Activated naive CD4-positive, alpha-beta T cell treated with Interleukin-2 at 50 U/mL for 16 hours (primary cell): ENCODE measurements around the gene LHPP.

Experiments
- DNase-seq: peaks from one replicate; pipeline ENCODE4 v3.0.0-alpha.2; 2020

LHPP gene

DNA sequence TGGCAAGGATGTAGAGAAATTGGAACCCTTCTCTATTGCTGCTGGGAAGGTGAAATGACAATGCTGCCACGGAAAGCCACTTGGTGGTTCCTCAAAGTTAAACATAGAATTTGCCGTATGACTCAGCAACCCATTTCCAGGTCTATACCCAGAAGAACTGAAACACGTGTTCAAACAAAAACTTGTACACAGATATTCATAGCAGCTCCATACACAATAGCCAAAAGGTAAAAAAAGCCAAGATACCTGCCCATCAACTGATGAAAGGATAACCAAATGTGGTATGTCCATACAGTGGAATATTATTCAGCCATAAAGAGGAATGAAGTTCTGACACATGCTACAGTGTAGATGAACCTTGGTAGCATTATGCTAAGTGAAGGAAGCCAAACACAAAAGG lies 39.1 kb downstream of the LHPP start:
- DNase-seq, result no peak

DNA sequence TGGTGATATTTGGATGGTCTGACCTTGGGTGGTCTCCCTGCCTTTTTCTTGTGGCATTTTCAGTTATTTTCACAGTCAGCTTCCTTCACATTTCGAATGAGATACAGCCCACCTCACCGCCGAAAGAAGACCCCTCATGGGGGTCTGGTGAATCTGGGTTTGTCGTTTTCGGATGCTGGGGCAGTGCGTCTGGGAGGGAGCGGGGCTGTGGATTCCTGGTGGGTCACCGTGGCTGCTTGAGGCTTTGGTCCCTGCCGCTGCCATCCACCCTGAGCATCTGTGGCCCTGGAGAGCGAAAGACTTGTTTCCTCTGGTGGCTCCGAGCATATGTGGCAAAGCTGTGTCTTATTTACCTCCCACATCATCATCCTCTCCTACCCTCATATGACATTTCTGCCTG lies 43.1 kb downstream of the LHPP start:
- no peak for DNase-seq

- no peak for DNase-seq
These were observed 43.7 kb downstream of the LHPP start for GRCh38 chr10:124505279-124505678.

DNA sequence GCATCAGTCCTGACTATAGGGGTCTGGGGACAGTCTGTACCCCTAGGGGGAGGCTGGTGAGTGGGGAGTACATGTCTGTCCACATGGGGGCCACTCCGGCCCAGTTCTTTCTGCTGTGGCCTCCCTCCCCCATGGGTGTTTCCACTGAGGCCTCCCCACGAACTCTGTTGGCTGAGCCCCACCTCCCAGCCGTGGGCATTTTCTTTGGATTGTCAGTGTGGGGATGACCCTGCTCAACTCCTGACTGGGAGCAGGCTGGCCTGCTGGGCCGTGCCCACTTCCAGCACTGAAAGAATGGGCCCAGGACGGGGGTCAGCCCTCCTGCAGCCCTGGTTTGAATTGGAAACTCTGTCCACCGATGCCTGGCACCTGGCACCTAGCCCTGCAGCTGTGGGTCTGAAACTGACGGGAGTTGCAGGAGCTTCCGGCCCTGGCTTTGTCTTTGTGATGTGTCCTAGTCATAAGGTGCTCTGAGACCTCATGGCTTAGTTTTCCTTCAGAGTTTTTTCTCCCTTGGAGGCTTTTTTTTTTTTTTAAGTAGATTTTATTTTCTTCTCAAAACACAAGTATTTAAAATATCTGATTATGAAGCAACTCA lies 46.5 kb downstream of the LHPP start:
- DNase-seq, result no peak

DNA sequence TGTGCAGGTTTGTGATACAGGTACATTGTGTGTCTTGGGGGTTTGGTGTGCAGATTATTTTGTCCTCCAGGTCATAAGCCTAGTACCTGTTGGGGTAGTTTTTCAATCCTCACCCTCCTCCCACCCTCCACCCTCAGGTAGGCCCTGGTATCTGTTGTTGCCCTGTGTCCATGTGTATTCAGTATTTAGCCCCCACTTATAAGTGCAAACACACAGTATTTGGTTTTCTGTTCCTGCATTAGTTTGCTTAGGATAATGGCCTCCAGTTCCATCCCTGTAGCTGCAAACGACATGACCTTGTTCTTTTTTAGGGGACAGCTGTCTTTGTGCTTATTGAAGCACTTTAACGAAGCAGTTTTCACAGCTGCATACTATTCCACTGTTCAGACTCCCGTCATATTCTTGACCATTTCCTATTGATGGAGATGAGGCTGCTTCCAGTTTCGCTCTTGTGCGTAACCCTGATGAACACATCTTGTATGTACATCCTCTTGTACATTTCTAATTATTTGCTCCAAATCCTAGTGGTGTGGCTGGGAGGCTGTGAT lies 47.4 kb downstream of the LHPP start:
- DNase-seq, result no peak

- DNase-seq, result no peak
These were observed 48.4 kb downstream of the LHPP start for GRCh38 chr10:124509880-124510632.

GRCh38 chr10:124510759-124511158 lies 49.1 kb downstream of the LHPP start:
- DNase-seq, result no peak

DNA sequence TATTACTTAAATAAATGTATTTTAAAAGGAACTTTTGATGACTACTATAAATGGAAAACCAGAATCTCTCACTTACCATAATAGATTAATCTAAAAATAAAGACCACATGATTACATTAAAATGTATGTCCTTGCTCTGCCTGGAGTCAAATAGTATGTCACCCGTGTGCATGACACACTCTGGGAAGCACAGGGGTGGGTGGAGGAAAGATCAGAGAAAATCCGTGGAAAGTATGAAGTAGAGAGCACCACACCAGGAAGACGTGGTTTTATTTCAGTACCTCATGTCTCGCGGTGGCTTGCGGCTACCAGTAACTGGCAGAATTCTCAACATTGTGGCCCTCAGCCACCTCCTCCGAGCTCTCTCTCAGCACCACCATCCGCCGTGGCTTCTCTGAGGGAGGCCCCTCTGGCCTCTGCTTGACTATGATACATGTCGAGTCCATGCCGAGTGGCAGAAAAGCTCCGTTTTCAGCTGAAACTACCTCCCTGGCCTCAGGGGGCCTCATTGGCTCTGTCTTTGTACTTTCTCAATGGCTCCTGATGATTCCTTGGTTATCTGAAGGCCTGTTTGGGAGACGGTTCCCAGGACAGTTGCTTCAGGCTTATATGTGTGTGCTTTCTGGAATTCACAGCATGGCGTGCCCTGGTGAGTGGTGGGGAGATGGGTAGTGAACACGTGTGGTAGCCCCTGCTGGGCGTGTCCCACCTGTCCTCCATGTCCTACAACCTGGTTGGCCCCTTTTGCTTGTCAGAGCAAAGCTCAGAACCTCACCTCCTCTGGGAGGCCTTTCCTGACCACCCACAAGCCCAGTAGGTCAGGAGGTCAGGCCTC lies 49.8 kb downstream of the LHPP start:
- no peak for DNase-seq

GRCh38 chr10:124512040-124512428 lies 50.4 kb downstream of the LHPP start:
- no peak for DNase-seq

- DNase-seq, result no peak
These were observed 51.0 kb downstream of the LHPP start for GRCh38 chr10:124512600-124512999.

DNA sequence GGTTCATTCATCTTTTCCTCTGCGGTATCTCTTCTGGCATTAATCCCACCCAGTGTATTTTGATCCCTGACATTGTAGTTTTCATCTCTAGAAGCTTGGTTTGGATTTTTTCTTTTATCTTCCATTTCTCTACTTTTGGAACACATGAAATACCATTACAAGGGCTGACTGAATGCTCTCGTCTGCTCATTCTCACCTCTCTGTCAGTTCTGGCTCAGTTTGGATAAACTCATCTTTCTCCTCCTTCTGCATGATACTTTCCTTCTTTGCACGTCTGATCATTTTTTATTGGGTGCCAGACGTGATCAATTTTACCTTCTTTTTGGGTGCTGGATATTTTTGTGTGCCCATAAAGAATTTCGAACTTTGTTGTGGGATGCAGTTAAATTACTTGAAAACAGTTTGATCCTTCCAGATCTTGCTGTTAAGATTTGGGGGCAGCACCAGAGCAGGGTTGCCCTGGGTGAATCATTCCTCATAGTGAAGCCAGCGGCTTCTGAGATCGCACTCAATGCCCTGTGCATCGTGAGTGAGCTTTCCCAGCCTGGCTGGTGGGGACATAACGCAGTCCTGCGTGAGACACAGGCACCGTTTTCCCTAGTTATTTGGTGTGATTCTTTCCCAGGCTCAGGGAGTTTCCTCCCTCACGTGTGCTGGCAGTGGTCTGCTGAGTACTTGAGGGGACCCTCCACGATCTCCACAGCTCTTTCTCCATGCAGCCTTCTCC lies 53.8 kb downstream of the LHPP start:
- no peak for DNase-seq

GRCh38 chr10:124516181-124516580 lies 54.6 kb downstream of the LHPP start:
- DNase-seq, result no peak

DNA sequence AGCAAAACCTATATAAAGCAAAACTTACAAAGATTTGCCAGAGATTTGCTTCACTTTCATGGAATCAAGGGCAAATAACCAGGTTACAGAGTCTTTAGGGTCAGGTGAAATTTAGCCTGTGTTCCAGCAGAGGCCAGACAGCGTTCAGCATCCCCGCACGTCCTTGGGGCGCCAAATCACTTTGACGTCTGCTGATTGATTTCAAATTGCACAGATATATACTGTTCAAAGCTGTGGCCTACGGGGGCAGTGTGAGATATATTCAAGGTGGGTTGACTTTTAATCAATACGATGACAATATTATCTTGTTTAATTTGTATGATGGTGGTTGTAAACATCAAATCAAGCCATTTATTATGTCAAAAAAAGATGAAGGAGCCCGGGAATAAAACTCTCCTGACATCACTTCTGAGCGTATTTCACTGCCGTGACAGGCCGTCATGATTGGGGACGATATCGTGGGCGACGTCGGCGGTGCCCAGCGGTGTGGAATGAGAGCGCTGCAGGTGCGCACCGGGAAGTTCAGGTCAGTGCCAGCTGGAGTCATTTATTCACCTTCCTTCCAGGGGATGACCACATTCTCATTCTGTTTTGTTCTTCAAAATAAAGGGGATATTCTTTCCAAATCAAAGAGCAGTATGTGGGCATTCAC lies 55.2 kb downstream of the LHPP start:
- no peak for DNase-seq

DNA sequence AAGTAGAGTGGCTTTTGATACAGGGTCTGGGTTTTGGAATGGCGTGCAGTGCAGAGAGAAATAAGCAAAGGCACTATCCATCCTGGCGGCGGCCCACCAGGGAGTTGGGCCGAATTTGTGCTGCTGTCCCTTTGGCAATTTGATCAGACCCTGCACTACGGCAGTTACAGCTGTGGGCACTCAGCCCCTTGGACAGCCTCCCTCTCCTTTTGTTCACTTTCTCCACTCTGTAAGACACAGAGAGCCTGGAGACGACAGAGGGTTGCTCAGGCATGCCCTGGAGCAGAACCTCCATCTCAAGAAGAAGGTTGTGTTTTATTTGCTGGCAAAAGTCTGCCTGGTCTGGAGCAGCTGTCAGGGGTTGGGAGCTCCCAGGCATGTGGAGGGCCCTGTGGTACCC lies 55.8 kb downstream of the LHPP start:
- no peak for DNase-seq

DNA sequence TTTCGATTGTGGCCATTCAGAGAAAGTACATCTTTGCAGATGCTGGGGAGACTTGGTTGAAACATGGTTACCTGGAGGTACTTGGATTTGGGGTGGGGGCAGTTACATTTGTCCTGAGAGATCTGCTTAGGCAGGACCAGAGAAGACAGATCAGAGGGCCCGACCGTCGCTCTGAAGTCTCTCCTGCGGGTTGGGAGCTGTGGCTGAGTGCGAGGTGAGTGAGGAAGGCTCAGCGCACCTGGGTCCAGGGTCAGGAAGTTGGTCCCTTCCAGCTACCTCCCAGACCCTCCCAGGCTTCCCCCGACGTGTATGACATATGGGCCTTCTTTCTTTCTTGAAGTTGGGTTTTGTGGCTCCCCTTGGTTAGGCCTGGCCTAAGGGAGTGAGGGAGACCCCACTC lies 56.3 kb downstream of the LHPP start:
- DNase-seq, result no peak

- no peak for DNase-seq
These were observed 56.7 kb downstream of the LHPP start for GRCh38 chr10:124518366-124518765.

DNA sequence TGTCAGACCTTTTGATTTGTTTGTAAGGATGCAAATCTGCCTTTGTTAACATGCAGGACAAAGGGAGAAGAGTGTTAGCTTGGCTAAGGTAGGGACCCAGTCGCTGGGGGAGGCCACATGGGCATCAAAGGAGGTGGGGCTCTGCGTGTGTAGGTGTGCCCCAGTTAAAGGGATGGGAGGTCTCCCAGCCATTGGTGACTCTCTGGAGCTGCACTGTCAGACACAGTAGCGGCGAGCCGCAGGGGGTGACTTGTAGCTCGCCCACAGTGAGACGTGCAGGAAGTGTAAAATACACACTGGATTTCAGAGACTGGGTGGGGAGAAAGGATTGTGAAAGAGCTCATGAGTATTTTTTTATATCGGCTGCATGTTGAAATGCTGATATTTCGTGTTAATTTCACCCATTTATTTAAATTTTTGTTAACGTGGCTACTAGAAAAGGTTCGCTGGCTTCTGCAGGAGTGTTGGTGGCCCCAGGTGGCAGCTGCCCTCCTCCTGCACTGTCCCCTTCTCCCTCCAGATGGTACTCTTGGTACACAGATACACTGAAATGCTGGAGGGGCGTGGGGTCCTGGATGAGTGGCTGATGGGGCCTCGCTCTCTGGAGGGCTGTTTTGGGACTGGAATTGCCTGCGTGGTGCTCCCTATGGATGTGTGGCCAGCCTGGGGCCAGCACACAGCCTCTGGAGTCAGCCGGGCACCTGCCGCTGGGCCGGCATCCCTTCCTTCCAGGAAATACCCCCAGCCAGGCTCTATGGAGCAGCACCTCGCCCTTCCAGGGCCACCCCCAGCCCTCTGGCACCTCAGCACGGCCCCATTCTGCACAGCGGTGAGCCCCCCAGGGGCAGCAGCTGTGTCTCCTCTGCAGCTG lies 59.2 kb downstream of the LHPP start:
- no peak for DNase-seq

DNA sequence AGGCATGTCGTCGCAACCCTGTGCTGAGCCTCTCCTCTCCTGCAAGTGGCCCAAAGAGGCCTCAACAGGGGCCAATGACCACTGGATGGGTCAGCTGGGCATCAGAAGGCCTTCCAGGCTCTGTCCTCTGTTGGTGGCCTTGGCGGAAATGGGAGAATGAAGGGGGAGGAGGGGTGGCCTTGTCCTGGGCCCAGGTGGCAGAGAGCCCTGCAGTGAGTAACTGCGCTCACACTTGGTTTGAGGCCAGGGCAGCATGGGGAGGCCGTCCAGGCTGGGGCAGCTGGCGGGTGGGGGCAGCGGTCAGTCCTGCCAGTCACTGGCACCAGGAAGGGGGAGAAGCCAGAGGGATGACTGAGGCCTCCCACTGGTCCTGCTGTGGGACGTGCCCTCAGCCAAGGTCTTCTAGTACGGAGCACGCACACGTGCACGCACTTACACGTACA lies 59.8 kb downstream of the LHPP start:
- no peak for DNase-seq

DNA sequence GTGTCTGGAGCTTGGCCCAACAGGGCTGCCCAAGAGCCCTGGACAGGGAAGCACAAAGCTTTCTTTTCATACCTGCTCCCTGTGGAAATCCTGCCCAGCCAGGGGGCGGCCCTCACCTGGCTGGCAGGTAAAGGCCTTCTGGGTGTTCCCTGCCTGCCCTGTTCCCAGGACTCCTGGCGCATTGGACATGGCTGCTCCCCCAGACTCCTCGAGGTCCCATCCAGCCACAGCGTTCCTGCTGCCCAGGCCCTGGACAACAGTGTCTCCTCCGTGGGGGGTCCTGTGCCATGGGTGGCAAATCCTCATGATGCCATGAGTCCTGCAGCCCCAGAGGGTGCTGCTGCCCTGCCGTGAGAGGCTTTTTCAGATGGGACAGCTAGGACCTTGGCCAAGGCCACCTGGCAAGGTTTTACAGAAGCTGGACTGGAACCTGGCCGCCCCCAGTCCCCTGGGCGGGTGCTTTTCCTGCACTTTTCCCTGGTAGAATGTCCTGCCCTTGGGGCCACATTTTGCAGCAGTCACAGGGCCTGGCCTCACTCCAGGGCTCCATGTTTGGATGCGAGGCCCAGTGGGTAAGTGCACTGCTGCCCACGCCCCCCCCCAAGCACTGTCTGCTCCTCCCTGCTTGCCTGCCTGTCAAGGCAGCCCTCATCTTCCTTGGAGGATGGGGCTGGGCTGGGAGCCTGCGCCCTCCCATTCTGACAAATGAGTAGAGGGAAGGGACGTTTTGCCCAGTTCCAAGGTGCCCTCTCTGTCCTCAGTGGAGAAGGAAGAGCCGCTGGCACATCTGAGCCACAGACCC lies 60.7 kb downstream of the LHPP start:
- DNase-seq, result no peak
